NCI-H146 treated with DMSO at 0.1 percent for 48 hours (cell line): ENCODE data around the gene SCRN1.
"Not testable (repeated sequence)": the region's sequence is repeated elsewhere in the genome, so short reads cannot be mapped to it uniquely, and the experiment has no call there.

Experiments used
- DNase-seq: peaks from one replicate; lab custom pipeline; 2025; ENCODE audit not compliant: unreplicated experiment; lab: John Stamatoyannopoulos, UW

The SCRN1 gene

GRCh38 chr7:29893351-29893965 is 96.1 kb downstream of the SCRN1 start:
- DNase-seq = peak; percentile 41

DNA sequence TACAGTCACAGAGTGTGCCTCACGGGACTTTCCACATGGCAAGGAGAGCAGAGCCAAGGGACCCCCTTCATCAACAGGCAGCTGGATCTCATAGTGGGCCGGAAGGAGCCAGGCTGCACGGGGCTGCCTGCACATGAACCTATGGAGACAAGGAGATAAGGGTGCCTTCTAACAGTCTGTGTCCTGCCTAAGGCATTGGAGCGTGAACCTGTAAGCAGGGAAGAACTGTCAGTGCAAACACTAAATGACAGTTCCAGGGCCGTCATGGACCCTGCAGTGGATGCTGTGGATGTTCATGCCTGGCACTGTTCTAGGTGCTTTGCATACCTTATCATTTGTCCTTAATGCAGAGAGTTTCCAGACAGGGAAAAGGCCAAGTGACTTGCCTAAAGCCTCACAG is 97.4 kb downstream of the SCRN1 start:
- no peak for DNase-seq

GRCh38 chr7:29891766-29892165 is 97.8 kb downstream of the SCRN1 start:
- no peak for DNase-seq

DNA sequence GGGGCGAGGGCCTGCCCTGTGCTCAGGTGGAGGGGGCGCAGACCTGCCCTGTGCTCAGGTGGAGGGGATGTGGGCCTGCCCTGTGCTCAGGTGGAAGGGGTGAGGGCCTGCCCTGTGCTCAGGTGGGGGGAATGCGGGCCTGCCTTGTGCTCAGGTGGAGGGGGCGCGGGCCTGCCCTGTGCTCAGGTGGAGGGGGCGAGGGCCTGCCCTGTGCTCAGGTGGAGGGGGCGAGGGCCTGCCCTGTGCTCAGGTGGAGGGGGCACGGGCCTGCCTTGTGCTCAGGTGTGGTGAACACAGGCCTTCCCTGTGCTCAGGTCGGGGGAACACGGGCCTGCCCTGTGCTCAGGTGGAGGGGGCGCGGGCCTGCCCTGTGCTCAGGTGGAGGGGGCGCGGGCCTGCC is 98.8 kb downstream of the SCRN1 start:
- DNase-seq = not testable (repeated sequence)

GRCh38 chr7:29890251-29890650 is 99.3 kb downstream of the SCRN1 start:
- no peak for DNase-seq

GRCh38 chr7:29889288-29889687 is 100.3 kb downstream of the SCRN1 start:
- no peak for DNase-seq

GRCh38 chr7:29888006-29888405 is 101.6 kb downstream of the SCRN1 start:
- no peak for DNase-seq

DNA sequence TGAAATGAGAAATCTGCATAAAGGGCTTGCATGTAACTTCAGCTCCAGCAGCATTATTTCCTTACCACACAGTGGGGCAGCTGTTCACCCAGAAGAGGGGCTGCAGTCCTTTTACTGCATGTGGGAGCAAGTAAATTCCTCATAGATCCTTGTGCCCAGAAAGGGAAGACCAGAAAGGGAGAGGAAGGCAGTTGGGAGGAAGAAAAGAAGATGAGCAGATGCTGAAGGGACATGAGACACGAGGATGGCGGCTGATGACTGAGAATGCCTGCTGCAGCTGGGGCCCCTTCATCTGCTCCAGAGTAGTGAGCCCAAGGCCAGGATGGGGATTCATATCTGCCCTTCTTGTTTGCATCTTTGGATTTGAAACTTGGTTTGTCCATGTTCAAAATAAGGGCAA is 102.8 kb downstream of the SCRN1 start:
- DNase-seq = no peak

DNA sequence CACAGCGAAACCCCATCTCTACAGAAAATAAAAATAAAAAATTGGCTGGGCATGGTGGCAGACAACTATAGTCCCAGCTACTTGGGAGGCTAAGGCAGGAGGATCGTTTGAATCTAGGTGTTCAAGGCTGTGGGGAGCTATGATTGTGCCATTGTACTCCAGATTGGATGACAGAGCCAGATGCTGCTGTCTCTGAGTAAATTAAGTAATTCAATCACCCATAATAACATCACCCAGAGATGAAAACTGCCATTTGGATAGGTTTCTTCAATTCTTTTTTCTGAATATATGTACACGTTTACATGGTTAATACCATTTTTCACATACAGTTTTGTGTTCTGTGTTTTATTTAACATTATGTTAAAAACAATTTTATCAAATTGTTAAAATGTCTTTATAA is 104.0 kb downstream of the SCRN1 start:
- no peak for DNase-seq

- no peak for DNase-seq
These were observed 105.0 kb downstream of the SCRN1 start for GRCh38 chr7:29884399-29885272.

- no peak for DNase-seq
These were observed 105.9 kb downstream of the SCRN1 start for GRCh38 chr7:29883462-29884398.

GRCh38 chr7:29882481-29882880 is 107.1 kb downstream of the SCRN1 start:
- DNase-seq = no peak

DNA sequence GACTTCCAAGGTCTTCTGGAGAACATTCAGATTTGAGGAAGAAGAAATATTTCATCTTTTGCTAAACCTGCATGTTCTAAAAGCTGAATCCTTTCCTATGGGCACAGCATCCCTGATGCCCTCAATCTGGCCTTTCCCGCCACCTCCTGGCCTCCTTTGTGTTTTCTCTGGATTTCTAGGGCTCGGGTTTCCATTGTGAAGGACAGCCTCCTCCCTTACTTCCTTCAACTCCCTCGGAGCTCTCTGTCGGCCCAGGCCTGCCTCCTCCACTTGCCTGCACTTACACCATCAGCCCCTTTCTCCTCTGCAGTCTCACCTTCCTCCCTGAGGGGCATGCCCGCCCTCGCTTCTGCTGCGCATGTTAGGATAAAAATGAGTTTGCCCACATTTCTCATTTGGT is 107.9 kb downstream of the SCRN1 start:
- DNase-seq = no peak

- DNase-seq = no peak
These were observed 110.0 kb downstream of the SCRN1 start for GRCh38 chr7:29879609-29880008.

DNA sequence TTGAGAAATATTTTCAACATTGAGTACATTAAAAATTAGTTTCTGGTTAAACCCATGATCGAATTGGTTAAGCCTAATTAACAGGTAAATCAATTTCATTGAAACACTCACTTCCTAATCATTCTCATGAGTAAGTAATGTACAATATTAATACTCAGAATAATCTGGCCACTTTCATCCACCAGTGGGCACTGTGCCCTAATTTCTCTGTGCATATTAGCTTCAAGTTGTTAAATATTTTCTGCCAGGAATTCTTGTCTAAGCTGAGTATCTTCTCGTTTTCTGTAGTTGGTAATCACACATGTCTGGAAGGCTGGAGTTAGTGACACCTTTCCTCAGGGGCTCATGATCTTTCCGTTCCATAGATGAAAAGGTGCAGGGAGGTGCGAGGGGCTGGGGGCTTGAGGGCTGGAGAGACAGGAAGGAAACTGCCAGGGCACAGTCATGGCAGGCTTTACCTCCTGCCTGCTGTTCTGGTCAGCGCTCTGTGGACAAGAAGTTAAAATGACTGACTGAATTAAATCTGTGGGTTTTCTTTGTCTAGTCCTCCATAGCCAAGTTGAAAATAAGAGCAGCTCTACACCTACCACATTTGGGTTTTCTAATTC is 111.4 kb downstream of the SCRN1 start:
- no peak for DNase-seq

GRCh38 chr7:29877196-29877595 is 112.4 kb downstream of the SCRN1 start:
- peak; percentile 14 for DNase-seq

DNA sequence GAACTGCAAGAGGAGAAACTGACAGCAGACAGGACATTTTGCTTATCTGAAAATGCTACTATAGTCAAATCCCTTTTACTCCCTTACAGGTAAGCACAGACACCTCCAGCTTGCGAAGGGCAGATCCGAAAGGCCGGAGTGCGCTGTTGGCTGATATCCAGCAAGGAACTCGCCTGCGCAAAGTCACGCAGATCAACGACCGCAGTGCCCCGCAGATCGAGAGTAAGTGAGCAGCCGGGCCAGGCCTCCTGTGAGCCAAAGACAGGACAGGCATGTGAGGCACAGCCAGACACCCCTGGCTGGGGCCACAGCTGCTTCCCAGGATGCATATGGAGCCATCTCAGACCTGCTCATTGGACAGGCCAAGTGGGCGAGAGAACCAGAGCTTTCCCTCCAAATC is 113.9 kb downstream of the SCRN1 start:
- no peak for DNase-seq

- no peak for DNase-seq
These were observed 115.8 kb downstream of the SCRN1 start for GRCh38 chr7:29873644-29874294.

- DNase-seq = no peak
These were observed 117.7 kb downstream of the SCRN1 start for GRCh38 chr7:29871787-29872398.
